NT2/D1 (cell line): ENCODE results near the gene LPIN2.

Source experiments
- SUZ12 ChIP-seq: IDR thresholded peaks from 2 replicates; pipeline ENCODE4 v1.6.1; 2011; ENCODE audit not compliant: insufficient read length, insufficient read depth; ENCODE audit errors: extremely low read depth
- YY1 ChIP-seq: IDR thresholded peaks from 2 replicates; pipeline ENCODE4 v1.6.1; 2011; ENCODE audit not compliant: insufficient read length, insufficient read depth
- ZNF274 ChIP-seq: IDR thresholded peaks from 2 replicates; pipeline ENCODE4 v1.6.1; 2011; ENCODE audit warnings: mild to moderate bottlenecking, low read depth, low read length

DNA sequence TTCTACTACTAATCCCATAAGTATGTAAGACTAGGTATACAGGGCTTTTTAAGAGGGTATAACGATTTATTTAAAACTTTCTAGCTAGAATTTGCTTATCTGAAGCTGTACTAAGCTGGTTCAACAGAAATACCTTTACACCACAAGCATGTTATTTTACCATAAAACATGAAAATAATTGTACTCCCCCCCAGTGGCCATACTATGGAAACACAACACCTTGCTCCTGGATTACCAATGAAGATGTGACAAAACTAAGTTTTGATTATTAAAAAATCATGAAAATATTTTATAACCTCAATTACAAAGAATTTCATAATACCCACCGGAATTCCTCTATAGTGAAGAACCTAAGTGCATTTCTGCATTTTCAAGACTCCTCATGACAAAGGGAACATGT lies 27.3 kb downstream of the LPIN2 start:
- no peak for TF ChIP-seq ZNF274
- TF ChIP-seq SUZ12: no peak
- no peak for TF ChIP-seq YY1
